CD14-positive monocyte (primary cell): Measurements from ENCODE around the gene SMIM33. TPM values are rescaled to one million over a fixed set of nuclear protein-coding genes. Genes with fewer than 3 reads are reported as not detected.

Experiments
- DNase-seq, 3 donors: peaks; one replicate each; pipeline ENCODE4 v3.0.0-alpha.2; 2011 to 2022
- H2AFZ ChIP-seq: 2 replicates; pipeline ENCODE4 v1.6.0; 2012; ENCODE audit warnings: mild to moderate bottlenecking, low read depth, low read length, inconsistent platforms; ENCODE audit not compliant: insufficient read depth, poor library complexity, severe bottlenecking
- H3K27ac ChIP-seq, 2 donors: 1 replicate in 1 of 2; 2 replicates in 1 of 2; pipeline ENCODE4 v1.5.1; 2012 to 2013; ENCODE audit warnings: low read length in 2 of 2, control low read depth in 1 of 2, inconsistent platforms in 1 of 2, low read depth in 1 of 2, mild to moderate bottlenecking in 1 of 2
- H3K27me3 ChIP-seq, 2 donors: one replicate each; pipeline versions ENCODE4 v1.6.0 to v1.6.1; 2011 to 2013; ENCODE audit warnings: low read length in 2 of 2; ENCODE audit not compliant: control insufficient read depth in 2 of 2, insufficient read depth in 2 of 2
- H3K36me3 ChIP-seq, 2 donors: replicated peaks in 1 of 2; 1 replicate in 1 of 2; 2 replicates in 1 of 2; pipeline versions ENCODE4 v1.5.1 to v1.6.1; 2012 to 2013; ENCODE audit warnings: low read length in 2 of 2, control low read depth in 1 of 2, inconsistent platforms in 1 of 2, mild to moderate bottlenecking in 1 of 2; ENCODE audit not compliant: insufficient read depth in 2 of 2, control insufficient read depth in 1 of 2
- H3K4me1 ChIP-seq, 2 donors: 1 replicate in 1 of 2; 2 replicates in 1 of 2; pipeline versions ENCODE4 v1.5.1 to v1.6.1; 2012 to 2013; ENCODE audit warnings: low read length in 2 of 2, control low read depth in 1 of 2, inconsistent platforms in 1 of 2, mild to moderate bottlenecking in 1 of 2, moderate library complexity in 1 of 2; ENCODE audit not compliant: insufficient read depth in 2 of 2, control insufficient read depth in 1 of 2
- H3K4me2 ChIP-seq: replicated peaks from 2 replicates; pipeline ENCODE3; 2012; ENCODE audit warnings: low read length, moderate library complexity, mild to moderate bottlenecking; ENCODE audit not compliant: poor library complexity, severe bottlenecking; ENCODE audit errors: extremely low read depth
- H3K4me3 ChIP-seq, 3 experiments: fragments of 200-600 bp in 1 of 3; sonication (generic) in 1 of 3; replicated peaks in 1 of 3; 1 replicate in 2 of 3; 2 replicates in 1 of 3; pipeline ENCODE4 v1.5.1; 2011 to 2013; ENCODE audit warnings: low read length in 3 of 3, mild to moderate bottlenecking in 3 of 3, control low read depth in 2 of 3, low read depth in 2 of 3, inconsistent platforms in 1 of 3, moderate library complexity in 1 of 3
- H3K79me2 ChIP-seq: 2 replicates; pipeline ENCODE4 v1.6.0; 2012; ENCODE audit warnings: mild to moderate bottlenecking, control low read depth, inconsistent platforms, low read length, moderate library complexity; ENCODE audit not compliant: insufficient read depth
- H3K9ac ChIP-seq: 2 replicates; pipeline ENCODE4 v1.6.0; 2017; ENCODE audit warnings: low read length, mild to moderate bottlenecking; ENCODE audit not compliant: insufficient read depth, poor library complexity, severe bottlenecking
- H3K9me3 ChIP-seq, 2 donors: replicated peaks in 1 of 2; 1 replicate in 1 of 2; 2 replicates in 1 of 2; pipeline versions ENCODE4 v1.5.1 to v1.6.1; 2012 to 2013; ENCODE audit warnings: low read length in 2 of 2, control low read depth in 1 of 2; ENCODE audit not compliant: control insufficient read depth in 1 of 2, insufficient read depth in 1 of 2
- H4K20me1 ChIP-seq: 2 replicates; pipeline ENCODE4 v1.6.0; 2012; ENCODE audit warnings: mild to moderate bottlenecking, low read length, control low read depth, moderate library complexity; ENCODE audit not compliant: insufficient read depth
- H3K27ac Mint-ChIP-seq, 7 donors: one replicate each; pipeline ENCODE4 v1.8.0; 2020; ENCODE audit warnings: mild to moderate bottlenecking in 7 of 7, mixed read lengths in 7 of 7, moderate library complexity in 6 of 7, inconsistent platforms in 2 of 7
- H3K27me3 Mint-ChIP-seq, 3 donors: one replicate each; pipeline ENCODE4 v1.8.0; 2021 to 2022; ENCODE audit warnings: low read depth in 3 of 3, mild to moderate bottlenecking in 3 of 3, mixed read lengths in 3 of 3, moderate library complexity in 3 of 3, inconsistent platforms in 1 of 3
- H3K36me3 Mint-ChIP-seq, 2 donors: one replicate each; pipeline ENCODE4 v1.8.0; 2020; ENCODE audit warnings: mixed read lengths in 2 of 2, inconsistent platforms in 1 of 2, mild to moderate bottlenecking in 1 of 2
- H3K4me1 Mint-ChIP-seq: one replicate; pipeline ENCODE4 v1.8.0; 2020; ENCODE audit warnings: mild to moderate bottlenecking, mixed read lengths
- H3K4me3 Mint-ChIP-seq, 2 donors: one replicate each; pipeline ENCODE4 v1.8.0; 2020; ENCODE audit warnings: mild to moderate bottlenecking in 2 of 2, mixed read lengths in 2 of 2, moderate library complexity in 1 of 2
- H3K9me3 Mint-ChIP-seq, 7 donors: one replicate each; pipeline ENCODE4 v1.8.0; 2020 to 2022; ENCODE audit warnings: mixed read lengths in 7 of 7, mild to moderate bottlenecking in 6 of 7, moderate library complexity in 6 of 7, inconsistent platforms in 2 of 7
- WGBS: methylation state at CpG from one replicate; pipeline ENCODE4 v1.1.5; 2013; ENCODE audit warnings: missing lambda C conversion rate; ENCODE audit not compliant: insufficient coverage; 5-methylcytosine and 5-hydroxymethylcytosine counted together
- intact Hi-C, 2 donors: fragments of 100-400 bp; cut with micrococcal nuclease; formaldehyde crosslinking; loops; one replicate each; pipeline versions ENCODE4 v1.15.0 to v1.15.1; 2023
- polyA plus RNA-seq, 3 donors: library from polyadenylated mRNA; depleted of rRNA in 1 of 3; unstranded in 2 of 3; stranded (reverse) in 1 of 3; fragments of 300-500 nt in 2 of 3; fragments of >200 nt in 1 of 3; fragmentation: Illumina TruSeq in 2 of 3; gene quantifications; 1 replicate in 2 of 3; 2 replicates in 1 of 3; pipeline ENCODE4 v1.2.3, GENCODE V29; 2012 to 2021
- TF ChIP-seq, protein P1 (sequence below): fragments of 200-600 bp; IDR thresholded peaks from one replicate; pipeline ENCODE4 v1.8.0; 2022; ENCODE audit warnings: antibody characterized with exemption, mild to moderate bottlenecking

Gene SMIM33
- polyA plus RNA-seq, 3 donors = not detected

DNA sequence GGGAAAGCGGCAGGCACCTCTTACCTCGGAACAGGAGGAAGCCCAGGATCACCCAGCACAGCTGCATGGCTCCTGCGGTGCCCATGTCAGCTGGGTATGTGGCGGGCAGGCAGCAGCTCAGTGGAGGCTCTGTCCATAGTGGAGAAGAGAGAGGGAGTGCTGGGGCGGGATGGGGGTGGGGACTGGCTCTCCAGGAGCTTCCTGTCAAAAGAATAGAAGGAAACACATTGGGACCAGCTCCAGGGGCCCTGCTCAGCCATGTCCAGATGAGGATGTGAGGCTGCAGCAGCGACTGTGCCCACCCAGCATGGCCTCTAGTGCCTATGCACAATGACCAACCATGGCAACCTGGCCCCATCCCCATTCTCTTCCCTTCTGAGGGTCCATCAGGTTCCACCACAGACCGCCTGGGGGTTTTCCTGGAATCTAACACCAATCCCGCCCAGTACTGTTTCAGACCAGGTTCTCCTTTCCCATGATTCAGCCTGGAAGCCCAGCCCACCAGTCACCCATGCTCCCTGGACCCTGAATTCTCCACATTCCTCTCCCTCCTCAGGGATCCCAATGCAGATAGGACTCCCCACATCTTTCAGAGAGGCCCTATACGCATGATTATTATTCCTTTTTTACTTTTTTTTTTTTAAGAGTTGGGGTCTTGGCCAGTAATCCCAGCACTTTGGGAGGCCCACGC is 8.1 kb upstream of the SMIM33 start, which contains the start of gene ECSCR:
Gene ECSCR, minus strand, starts transcription at position 158 of the 691 bp plus-strand sequence. Its CDS starts 73 bp downstream, at position 85.
- H3K9me3 Mint-ChIP-seq = peaks cover 0 to 2% (median 0%) of the 10 kb centered on the region in 7 donors
- H3K27me3 ChIP-seq = no peaks in the 10 kb centered on the region
- no peaks in the 10 kb centered on the region for H3K36me3 Mint-ChIP-seq
- H3K27ac ChIP-seq = no peak within 1 kb of the TSS
- intact Hi-C loops = no loop called here
- no peaks in the 10 kb centered on the region for H3K79me2 ChIP-seq
- TF ChIP-seq, protein P1, sequence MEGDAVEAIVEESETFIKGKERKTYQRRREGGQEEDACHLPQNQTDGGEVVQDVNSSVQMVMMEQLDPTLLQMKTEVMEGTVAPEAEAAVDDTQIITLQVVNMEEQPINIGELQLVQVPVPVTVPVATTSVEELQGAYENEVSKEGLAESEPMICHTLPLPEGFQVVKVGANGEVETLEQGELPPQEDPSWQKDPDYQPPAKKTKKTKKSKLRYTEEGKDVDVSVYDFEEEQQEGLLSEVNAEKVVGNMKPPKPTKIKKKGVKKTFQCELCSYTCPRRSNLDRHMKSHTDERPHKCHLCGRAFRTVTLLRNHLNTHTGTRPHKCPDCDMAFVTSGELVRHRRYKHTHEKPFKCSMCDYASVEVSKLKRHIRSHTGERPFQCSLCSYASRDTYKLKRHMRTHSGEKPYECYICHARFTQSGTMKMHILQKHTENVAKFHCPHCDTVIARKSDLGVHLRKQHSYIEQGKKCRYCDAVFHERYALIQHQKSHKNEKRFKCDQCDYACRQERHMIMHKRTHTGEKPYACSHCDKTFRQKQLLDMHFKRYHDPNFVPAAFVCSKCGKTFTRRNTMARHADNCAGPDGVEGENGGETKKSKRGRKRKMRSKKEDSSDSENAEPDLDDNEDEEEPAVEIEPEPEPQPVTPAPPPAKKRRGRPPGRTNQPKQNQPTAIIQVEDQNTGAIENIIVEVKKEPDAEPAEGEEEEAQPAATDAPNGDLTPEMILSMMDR = no peak
- no peaks in the 10 kb centered on the region for H3K36me3 ChIP-seq
- H3K27ac Mint-ChIP-seq = peak within 1 kb of the TSS in 2 of 7 donors; percentile 44 to 49
- no peaks in the 10 kb centered on the region for H4K20me1 ChIP-seq
- WGBS = 90% methylated on average over 7 of the region's 10 CpGs
- H3K9ac ChIP-seq = no peak within 1 kb of the TSS
- H3K27me3 Mint-ChIP-seq = peaks cover 0 to 5% (median 2%) of the 10 kb centered on the region in 3 donors
- H3K4me3 Mint-ChIP-seq = no peak within 1 kb of the TSS
- no peaks in the 10 kb centered on the region for H3K9me3 ChIP-seq
- no peak for DNase-seq
- no peak within 1 kb of the TSS for H2AFZ ChIP-seq
- no peak within 1 kb of the TSS for H3K4me2 ChIP-seq
- peaks cover 6 to 7% of the 10 kb centered on the region in 2 donors for H3K4me1 ChIP-seq
- H3K4me1 Mint-ChIP-seq = peaks cover 18% of the 10 kb centered on the region
- no peak within 1 kb of the TSS for H3K4me3 ChIP-seq

DNA sequence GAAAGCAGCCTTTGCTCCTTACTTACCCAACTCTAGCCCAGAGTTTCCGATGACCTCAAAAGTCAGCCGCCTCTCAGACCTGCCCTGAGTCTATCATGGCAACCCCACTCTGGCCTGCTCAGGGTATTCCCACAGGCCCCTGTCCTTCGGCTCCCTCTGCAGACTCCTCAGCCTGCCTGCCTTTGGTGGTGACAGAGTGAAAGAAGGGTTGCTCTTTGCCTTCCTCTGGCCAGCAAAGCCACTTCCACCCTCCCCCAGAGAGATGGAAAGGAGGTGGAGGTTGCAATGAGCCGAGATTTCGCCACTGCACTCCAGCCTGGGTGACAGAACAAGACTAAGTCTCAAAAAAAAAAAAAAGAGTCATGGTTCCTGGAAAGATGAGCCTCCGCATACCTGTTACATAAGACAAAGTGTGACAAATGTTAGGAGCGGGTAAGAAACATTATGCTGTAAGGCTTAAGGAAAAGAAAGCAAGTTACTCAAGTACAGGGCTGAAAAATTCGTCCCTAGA is 2.3 kb upstream of the SMIM33 start:
- peaks cover 40 to 55% of the 10 kb centered on the region in 2 donors for H3K4me1 ChIP-seq
- Mint-ChIP-seq H3K36me3 (peaks cover 0 to 2% of the 10 kb centered on the region in 2 donors), H3K27ac (peak overlapping the region; percentile 16 to 88 (median 82)), H3K4me1 (peaks cover 59% of the 10 kb centered on the region), H3K4me3 (peak overlapping the region in 1 of 2 donors; percentile 49), H3K9me3 (peaks cover 0 to 5% (median 0%) of the 10 kb centered on the region in 7 donors), H3K27me3 (peaks cover 0 to 2% (median 1%) of the 10 kb centered on the region in 3 donors)
- TF ChIP-seq, protein P1 = no peak
- no peak overlapping the region for H3K9ac ChIP-seq
- H3K27ac ChIP-seq = peak overlapping the region; percentile 31 to 60
- H3K36me3 ChIP-seq = no peaks in the 10 kb centered on the region
- no peaks in the 10 kb centered on the region for H3K27me3 ChIP-seq
- peaks cover 7% of the 10 kb centered on the region for H3K79me2 ChIP-seq
- peak overlapping the region; percentile 45 for H3K4me2 ChIP-seq
- peak overlapping the region; percentile 37 for H2AFZ ChIP-seq
- DNase-seq = peak; percentile 51 to 63 (median 54)
- no peaks in the 10 kb centered on the region for H3K9me3 ChIP-seq
- WGBS = 5% methylated on average over 4 of the region's 8 CpGs
- H4K20me1 ChIP-seq = peaks cover under 1% of the 10 kb centered on the region
- H3K4me3 ChIP-seq = peak overlapping the region in 1 of 3 experiments; percentile 23
- intact Hi-C loops = no loop called here
